WTC11 (cell line): ENCODE measurements around the gene GABBR2. TPM values are rescaled to one million over a fixed set of nuclear protein-coding genes. Genes with fewer than 3 reads are reported as not detected.

Experiments
- ATAC-seq: fragments of 200-7000 bp; cut with Tn5 transposase; 2 replicates; pipeline ENCODE4 v1.10.0; 2021; ENCODE audit warnings: mild to moderate bottlenecking, moderate library complexity
- CTCF ChIA-PET: fragments of 300-600 bp; sonication (Branson Sonifier 250); formaldehyde crosslinking; loops from one replicate; lab custom pipeline; 2021; ENCODE audit warnings: antibody characterized with exemption; lab: Charles Lee
- POLR2A ChIA-PET: fragments of 350-600 bp; sonication (Branson Sonifier 250); formaldehyde crosslinking; loops from one replicate; lab custom pipeline; 2021; ENCODE audit warnings: antibody characterized with exemption; lab: Charles Lee
- DNase-seq: peaks from one replicate; pipeline ENCODE4 v3.0.0; 2021; ENCODE audit warnings: low spot score
- H3K27ac Mint-ChIP-seq: 2 replicates; pipeline ENCODE4 v1.8.0; 2021; ENCODE audit warnings: mixed read lengths
- H3K27me3 Mint-ChIP-seq: 2 replicates; pipeline ENCODE4 v1.8.0; 2021; ENCODE audit warnings: low read depth, mild to moderate bottlenecking, moderate library complexity, mixed read lengths
- H3K36me3 Mint-ChIP-seq: 2 replicates; pipeline ENCODE4 v1.8.0; 2021; ENCODE audit warnings: mixed read lengths
- H3K4me1 Mint-ChIP-seq: 2 replicates; pipeline ENCODE4 v1.8.0; 2022; ENCODE audit warnings: mixed read lengths
- H3K4me3 Mint-ChIP-seq: 2 replicates; pipeline ENCODE4 v1.8.0; 2021; ENCODE audit warnings: mild to moderate bottlenecking, moderate library complexity, mixed read lengths
- H3K9me3 Mint-ChIP-seq: 2 replicates; pipeline ENCODE4 v1.8.0; 2021; ENCODE audit warnings: mixed read lengths
- ATF1 ChIP-seq: sonication (generic); formaldehyde crosslinking; IDR thresholded peaks from 2 replicates; pipeline ENCODE4 v1.8.1; 2023; ENCODE audit warnings: mild to moderate bottlenecking, moderate library complexity, missing genetic modification reagents
- CBFB ChIP-seq: sonication (generic); formaldehyde crosslinking; IDR thresholded peaks from 2 replicates; pipeline ENCODE4 v1.8.1; 2022; ENCODE audit warnings: mild to moderate bottlenecking, low read depth, missing genetic modification reagents
- E2F1 ChIP-seq: sonication (generic); formaldehyde crosslinking; IDR thresholded peaks from 2 replicates; pipeline ENCODE4 v1.8.0; 2022; ENCODE audit warnings: mild to moderate bottlenecking, missing genetic modification reagents
- ERG ChIP-seq: fragments of 250-450 bp; sonication (Bioruptor Pico); IDR thresholded peaks from 2 replicates; pipeline ENCODE4 v1.8.0; 2021; ENCODE audit warnings: mild to moderate bottlenecking
- GTF2I ChIP-seq: fragments of 250-450 bp; sonication (Bioruptor Pico); conservative IDR thresholded peaks from 2 replicates; pipeline ENCODE4 v1.4.0; 2021; ENCODE audit warnings: mild to moderate bottlenecking
- HMGA2 ChIP-seq: fragments of 250-450 bp; sonication (Bioruptor Pico); IDR thresholded peaks from 2 replicates; pipeline ENCODE4 v1.4.0; 2021; ENCODE audit warnings: mild to moderate bottlenecking, moderate library complexity
- JAZF1 ChIP-seq: fragments of 250-450 bp; sonication (Bioruptor Pico); IDR thresholded peaks from 2 replicates; pipeline ENCODE4 v1.9.0; 2021; ENCODE audit warnings: moderate library complexity, mild to moderate bottlenecking, inconsistent platforms
- MXD4 ChIP-seq: fragments of 250-450 bp; sonication (Bioruptor Pico); IDR thresholded peaks from 2 replicates; pipeline ENCODE4 v1.8.0; 2021; ENCODE audit warnings: mild to moderate bottlenecking, moderate library complexity, borderline replicate concordance
- NFE2L1 ChIP-seq: sonication (generic); formaldehyde crosslinking; IDR thresholded peaks from 2 replicates; pipeline ENCODE4 v1.8.1; 2023; ENCODE audit warnings: missing genetic modification reagents
- RELA ChIP-seq: sonication (generic); formaldehyde crosslinking; IDR thresholded peaks from 2 replicates; pipeline ENCODE4 v1.8.1; 2022; ENCODE audit warnings: missing genetic modification reagents, mild to moderate bottlenecking, borderline replicate concordance
- SMAD4 ChIP-seq: sonication (generic); formaldehyde crosslinking; IDR thresholded peaks from 2 replicates; pipeline ENCODE4 v1.8.0; 2022; ENCODE audit warnings: mild to moderate bottlenecking, missing genetic modification reagents
- ZBTB21 ChIP-seq: sonication (generic); formaldehyde crosslinking; IDR thresholded peaks from 2 replicates; pipeline ENCODE4 v1.8.1; 2023; ENCODE audit warnings: mild to moderate bottlenecking, missing genetic modification reagents, borderline replicate concordance
- ZBTB43 ChIP-seq: sonication (generic); formaldehyde crosslinking; IDR thresholded peaks from 2 replicates; pipeline ENCODE4 v1.8.1; 2023; ENCODE audit warnings: mild to moderate bottlenecking, missing genetic modification reagents
- ZNF512 ChIP-seq: sonication (generic); formaldehyde crosslinking; IDR thresholded peaks from 2 replicates; pipeline ENCODE4 v1.8.1; 2022; ENCODE audit warnings: missing genetic modification reagents, borderline replicate concordance
- total RNA-seq: library from RNA; stranded (reverse); gene quantifications from 3 replicates; pipeline ENCODE4 v1.2.3, GENCODE V29; 2021
- TF ChIP-seq, protein P1 (sequence below): fragments of 250-450 bp; sonication (Bioruptor Pico); IDR thresholded peaks from 2 replicates; pipeline ENCODE4 v1.9.0; 2021; ENCODE audit warnings: mild to moderate bottlenecking, borderline replicate concordance
- TF ChIP-seq, protein P2 (sequence below): fragments of 250-450 bp; sonication (Bioruptor Pico); IDR thresholded peaks from 2 replicates; pipeline ENCODE4 v2.1.2; 2022; ENCODE audit warnings: mild to moderate bottlenecking, moderate library complexity

GABBR2 gene
- total RNA-seq, 1 experiment from 2014 or later, result 0.92 TPM

GRCh38 chr9:98698856-98699255 is 9.9 kb downstream of the GABBR2 start:
- ATAC-seq, result no peak
- Mint-ChIP-seq H3K9me3 (peaks cover 10% of the 10 kb centered on the region), H3K36me3 (no peaks in the 10 kb centered on the region), H3K27ac (no peak overlapping the region), H3K4me1 (no peaks in the 10 kb centered on the region), H3K27me3 (no peaks in the 10 kb centered on the region; the same call in none of the 2 replicates), H3K4me3 (no peak overlapping the region)
- ChIA-PET CTCF (interaction anchor here (1.1 kb wide), 1 partner anchor 161 kb away, joined by 4 read pairs; no protein-coding TSS in a partner anchor), POLR2A (no interaction called here)
- TF ChIP-seq ATF1 (CRISPR knock-in tag) (no peak), RELA (CRISPR knock-in tag) (no peak), ERG (CRISPR knock-in tag) (no peak), E2F1 (CRISPR knock-in tag) (no peak), ZBTB21 (CRISPR knock-in tag) (no peak), CBFB (CRISPR knock-in tag) (no peak), MXD4 (CRISPR knock-in tag) (no peak), NFE2L1 (CRISPR knock-in tag) (no peak), JAZF1 (CRISPR knock-in tag) (no peak), ZNF512 (CRISPR knock-in tag) (no peak), GTF2I (no peak), HMGA2 (CRISPR knock-in tag) (no peak), ZBTB43 (no peak), SMAD4 (CRISPR knock-in tag) (no peak)
- TF ChIP-seq, protein P1, sequence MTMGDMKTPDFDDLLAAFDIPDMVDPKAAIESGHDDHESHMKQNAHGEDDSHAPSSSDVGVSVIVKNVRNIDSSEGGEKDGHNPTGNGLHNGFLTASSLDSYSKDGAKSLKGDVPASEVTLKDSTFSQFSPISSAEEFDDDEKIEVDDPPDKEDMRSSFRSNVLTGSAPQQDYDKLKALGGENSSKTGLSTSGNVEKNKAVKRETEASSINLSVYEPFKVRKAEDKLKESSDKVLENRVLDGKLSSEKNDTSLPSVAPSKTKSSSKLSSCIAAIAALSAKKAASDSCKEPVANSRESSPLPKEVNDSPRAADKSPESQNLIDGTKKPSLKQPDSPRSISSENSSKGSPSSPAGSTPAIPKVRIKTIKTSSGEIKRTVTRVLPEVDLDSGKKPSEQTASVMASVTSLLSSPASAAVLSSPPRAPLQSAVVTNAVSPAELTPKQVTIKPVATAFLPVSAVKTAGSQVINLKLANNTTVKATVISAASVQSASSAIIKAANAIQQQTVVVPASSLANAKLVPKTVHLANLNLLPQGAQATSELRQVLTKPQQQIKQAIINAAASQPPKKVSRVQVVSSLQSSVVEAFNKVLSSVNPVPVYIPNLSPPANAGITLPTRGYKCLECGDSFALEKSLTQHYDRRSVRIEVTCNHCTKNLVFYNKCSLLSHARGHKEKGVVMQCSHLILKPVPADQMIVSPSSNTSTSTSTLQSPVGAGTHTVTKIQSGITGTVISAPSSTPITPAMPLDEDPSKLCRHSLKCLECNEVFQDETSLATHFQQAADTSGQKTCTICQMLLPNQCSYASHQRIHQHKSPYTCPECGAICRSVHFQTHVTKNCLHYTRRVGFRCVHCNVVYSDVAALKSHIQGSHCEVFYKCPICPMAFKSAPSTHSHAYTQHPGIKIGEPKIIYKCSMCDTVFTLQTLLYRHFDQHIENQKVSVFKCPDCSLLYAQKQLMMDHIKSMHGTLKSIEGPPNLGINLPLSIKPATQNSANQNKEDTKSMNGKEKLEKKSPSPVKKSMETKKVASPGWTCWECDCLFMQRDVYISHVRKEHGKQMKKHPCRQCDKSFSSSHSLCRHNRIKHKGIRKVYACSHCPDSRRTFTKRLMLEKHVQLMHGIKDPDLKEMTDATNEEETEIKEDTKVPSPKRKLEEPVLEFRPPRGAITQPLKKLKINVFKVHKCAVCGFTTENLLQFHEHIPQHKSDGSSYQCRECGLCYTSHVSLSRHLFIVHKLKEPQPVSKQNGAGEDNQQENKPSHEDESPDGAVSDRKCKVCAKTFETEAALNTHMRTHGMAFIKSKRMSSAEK (CRISPR knock-in tag), result no peak
- TF ChIP-seq, protein P2, sequence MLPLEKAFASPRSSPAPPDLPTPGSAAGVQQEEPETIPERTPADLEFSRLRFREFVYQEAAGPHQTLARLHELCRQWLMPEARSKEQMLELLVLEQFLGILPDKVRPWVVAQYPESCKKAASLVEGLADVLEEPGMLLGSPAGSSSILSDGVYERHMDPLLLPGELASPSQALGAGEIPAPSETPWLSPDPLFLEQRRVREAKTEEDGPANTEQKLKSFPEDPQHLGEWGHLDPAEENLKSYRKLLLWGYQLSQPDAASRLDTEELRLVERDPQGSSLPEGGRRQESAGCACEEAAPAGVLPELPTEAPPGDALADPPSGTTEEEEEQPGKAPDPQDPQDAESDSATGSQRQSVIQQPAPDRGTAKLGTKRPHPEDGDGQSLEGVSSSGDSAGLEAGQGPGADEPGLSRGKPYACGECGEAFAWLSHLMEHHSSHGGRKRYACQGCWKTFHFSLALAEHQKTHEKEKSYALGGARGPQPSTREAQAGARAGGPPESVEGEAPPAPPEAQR (CRISPR knock-in tag), result no peak
- TF ChIP-seq, all 79 proteins: peak for 0
- DNase-seq, result no peak
